ENCODE measurements around the gene ACOT13.

Gene ACOT13

GRCh38 chr6:24718449-24719124, 51.7 kb downstream of the ACOT13 start:
- Histone ChIP-seq H3K9me2 (replicated peaks; ENCODE audit: control insufficient read depth, low read length) (no peaks in the 10 kb centered on the region), H3K9me3 (ENCODE audit: control insufficient read depth, insufficient read depth, low read length) (no peaks in the 10 kb centered on the region), H3K4me2 (ENCODE audit: low read length) (peak overlapping the region; percentile 86), H3K4me3 (ENCODE audit: low read length) (peak overlapping the region; percentile 94), H3K79me2 (ENCODE audit: control insufficient read depth, low read length) (peaks cover 71% of the 10 kb centered on the region), H3K27me3 (ENCODE audit: control insufficient read depth, low read length) (no peaks in the 10 kb centered on the region), H3F3A (ENCODE audit: control insufficient read depth, insufficient read depth) (peaks cover 10% of the 10 kb centered on the region; the same call in 1 of the 2 replicates), H3K27ac (ENCODE audit: low read depth, low read length) (no peak overlapping the region), H4K20me1 (ENCODE audit: control insufficient read depth, insufficient read depth, low read depth, low read length) (peaks cover 22% of the 10 kb centered on the region), H3K4me1 (ENCODE audit: control insufficient read depth, low read length) (peaks cover 48% of the 10 kb centered on the region), H3K36me3 (ENCODE audit: control insufficient read depth, low read length) (peaks cover 67% of the 10 kb centered on the region)
- no peak for TF ChIP-seq CTCF (IDR thresholded peaks at IDR 0.05; ENCODE audit: low read depth, low read length, poor library complexity, severe bottlenecking)
- TF ChIP-seq EZH2phosphoT487 (IDR thresholded peaks at IDR 0.05; ENCODE audit: borderline replicate concordance, low read length) = no peak

GRCh38 chr6:24719125-24719971, 52.5 kb downstream of the ACOT13 start, which contains the start of gene C6orf62:
Gene C6orf62, minus strand, starts transcription at chr6:24719154. Its CDS starts 486 bp downstream, at chr6:24718668.
- no peak for TF ChIP-seq EZH2phosphoT487 (IDR thresholded peaks at IDR 0.05; ENCODE audit: borderline replicate concordance, low read length)
- no peak for TF ChIP-seq CTCF (IDR thresholded peaks at IDR 0.05; ENCODE audit: low read depth, low read length, poor library complexity, severe bottlenecking)
- H3K4me1 ChIP-seq (ENCODE audit: control insufficient read depth, low read length) = peaks cover 52% of the 10 kb centered on the region
- no peak within 1 kb of the TSS; the same call in 1 of the 2 replicates for H3K27ac ChIP-seq (ENCODE audit: low read depth, low read length)
- H3K79me2 ChIP-seq (ENCODE audit: control insufficient read depth, low read length) = peaks cover 63% of the 10 kb centered on the region
- peaks cover 22% of the 10 kb centered on the region for H4K20me1 ChIP-seq (ENCODE audit: control insufficient read depth, insufficient read depth, low read depth, low read length)
- H3K9me2 ChIP-seq (replicated peaks; ENCODE audit: control insufficient read depth, low read length) = no peaks in the 10 kb centered on the region
- 0 out of 2 replicates have a peak, but pooled peaks cover 7% of the 10 kb centered on the region for H3F3A ChIP-seq (ENCODE audit: control insufficient read depth, insufficient read depth)
- H3K36me3 ChIP-seq (ENCODE audit: control insufficient read depth, low read length) = peaks cover 59% of the 10 kb centered on the region
- peak within 1 kb of the TSS; percentile 86 for H3K4me2 ChIP-seq (ENCODE audit: low read length)
- no peaks in the 10 kb centered on the region for H3K9me3 ChIP-seq (ENCODE audit: control insufficient read depth, insufficient read depth, low read length)
- no peaks in the 10 kb centered on the region for H3K27me3 ChIP-seq (ENCODE audit: control insufficient read depth, low read length)
- peak within 1 kb of the TSS; percentile 94 for H3K4me3 ChIP-seq (ENCODE audit: low read length)

- Histone ChIP-seq H3K27ac (ENCODE audit: low read depth, low read length) (peak overlapping the region; percentile 82), H4K20me1 (ENCODE audit: control insufficient read depth, insufficient read depth, low read depth, low read length) (peaks cover 22% of the 10 kb centered on the region), H3K27me3 (ENCODE audit: control insufficient read depth, low read length) (no peaks in the 10 kb centered on the region), H3F3A (ENCODE audit: control insufficient read depth, insufficient read depth) (peaks cover 7% of the 10 kb centered on the region; the same call in 1 of the 2 replicates), H3K4me3 (ENCODE audit: low read length) (peak overlapping the region; percentile 94), H3K9me3 (ENCODE audit: control insufficient read depth, insufficient read depth, low read length) (no peaks in the 10 kb centered on the region), H3K4me1 (ENCODE audit: control insufficient read depth, low read length) (peaks cover 52% of the 10 kb centered on the region), H3K4me2 (ENCODE audit: low read length) (peak overlapping the region; percentile 86), H3K79me2 (ENCODE audit: control insufficient read depth, low read length) (peaks cover 55% of the 10 kb centered on the region), H3K36me3 (ENCODE audit: control insufficient read depth, low read length) (peaks cover 51% of the 10 kb centered on the region), H3K9me2 (replicated peaks; ENCODE audit: control insufficient read depth, low read length) (no peaks in the 10 kb centered on the region)
- TF ChIP-seq CTCF (IDR thresholded peaks at IDR 0.05; ENCODE audit: low read depth, low read length, poor library complexity, severe bottlenecking) (peak; percentile 21), EZH2phosphoT487 (IDR thresholded peaks at IDR 0.05; ENCODE audit: borderline replicate concordance, low read length) (no peak)
Observed at GRCh38 chr6:24720131-24720603, 53.3 kb downstream of the ACOT13 start.
